Measurements from ENCODE around the gene PMAIP1.

DNA sequence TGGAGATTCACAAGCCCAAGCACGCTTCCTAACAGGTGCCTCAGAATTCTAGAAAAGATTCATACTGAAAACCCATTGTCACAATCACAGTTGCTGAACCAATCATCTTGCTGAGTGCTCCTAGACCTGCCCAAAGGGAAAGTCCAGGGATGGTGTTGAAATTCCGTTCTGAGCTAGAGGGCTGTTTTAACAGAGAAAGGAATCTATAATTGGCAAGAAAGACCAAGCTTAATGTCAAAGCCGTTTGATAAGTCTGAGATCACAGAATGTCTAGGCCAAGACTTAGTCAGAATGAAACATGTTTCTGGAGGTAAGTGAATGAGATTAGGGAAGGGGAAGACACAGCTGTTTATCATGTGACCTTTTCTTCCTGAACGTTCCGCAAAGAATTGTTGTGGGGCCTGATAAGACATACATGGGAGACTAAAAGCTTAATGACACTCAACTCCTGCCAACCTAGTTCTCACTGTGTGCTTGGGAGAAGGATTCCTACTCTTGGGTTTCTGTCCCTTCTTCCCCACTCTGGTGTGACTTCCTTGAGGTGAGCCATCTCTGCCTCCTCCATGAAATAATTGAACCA lies 27.5 kb downstream of the PMAIP1 start:
- no peak for TF ChIP-seq POLR2A (IDR thresholded peaks at IDR 0.05)
- TF ChIP-seq, protein P1, sequence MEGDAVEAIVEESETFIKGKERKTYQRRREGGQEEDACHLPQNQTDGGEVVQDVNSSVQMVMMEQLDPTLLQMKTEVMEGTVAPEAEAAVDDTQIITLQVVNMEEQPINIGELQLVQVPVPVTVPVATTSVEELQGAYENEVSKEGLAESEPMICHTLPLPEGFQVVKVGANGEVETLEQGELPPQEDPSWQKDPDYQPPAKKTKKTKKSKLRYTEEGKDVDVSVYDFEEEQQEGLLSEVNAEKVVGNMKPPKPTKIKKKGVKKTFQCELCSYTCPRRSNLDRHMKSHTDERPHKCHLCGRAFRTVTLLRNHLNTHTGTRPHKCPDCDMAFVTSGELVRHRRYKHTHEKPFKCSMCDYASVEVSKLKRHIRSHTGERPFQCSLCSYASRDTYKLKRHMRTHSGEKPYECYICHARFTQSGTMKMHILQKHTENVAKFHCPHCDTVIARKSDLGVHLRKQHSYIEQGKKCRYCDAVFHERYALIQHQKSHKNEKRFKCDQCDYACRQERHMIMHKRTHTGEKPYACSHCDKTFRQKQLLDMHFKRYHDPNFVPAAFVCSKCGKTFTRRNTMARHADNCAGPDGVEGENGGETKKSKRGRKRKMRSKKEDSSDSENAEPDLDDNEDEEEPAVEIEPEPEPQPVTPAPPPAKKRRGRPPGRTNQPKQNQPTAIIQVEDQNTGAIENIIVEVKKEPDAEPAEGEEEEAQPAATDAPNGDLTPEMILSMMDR (IDR thresholded peaks at IDR 0.05) = no peak

Data from thyroid gland (tissue), 4 donors.